Activated CD8-positive, alpha-beta T cell treated with anti-CD3 and anti-CD28 coated beads for 36 hours (primary cell): Measurements from ENCODE around the gene MRTFB. TPM values are rescaled to one million over a fixed set of nuclear protein-coding genes. Genes with fewer than 3 reads are reported as not detected.

Experiments used
- ATAC-seq: fragments of 200-7000 bp; cut with Tn5 transposase; one replicate; pipeline ENCODE4 v1.10.0; 2021; ENCODE audit warnings: mild to moderate bottlenecking, moderate library complexity
- CTCF ChIA-PET: fragments of 350-600 bp; sonication (Branson Sonifier 250); formaldehyde crosslinking; loops from one replicate; lab custom pipeline; 2021; ENCODE audit warnings: antibody characterized with exemption; lab: Charles Lee
- POLR2A ChIA-PET: fragments of 350-600 bp; sonication (Branson Sonifier 250); formaldehyde crosslinking; loops from one replicate; lab custom pipeline; 2021; ENCODE audit warnings: antibody characterized with exemption; lab: Charles Lee
- DNase-seq: peaks from one replicate; pipeline ENCODE4 v3.0.0-alpha.2; 2020
- H3K27ac Mint-ChIP-seq: one replicate; pipeline ENCODE4 v1.8.0; 2021; ENCODE audit warnings: mild to moderate bottlenecking, mixed read lengths
- H3K27me3 Mint-ChIP-seq: one replicate; pipeline ENCODE4 v1.8.0; 2021; ENCODE audit warnings: mixed read lengths
- H3K36me3 Mint-ChIP-seq: one replicate; pipeline ENCODE4 v1.8.0; 2021; ENCODE audit warnings: low read depth, mixed read lengths
- H3K4me1 Mint-ChIP-seq: one replicate; pipeline ENCODE4 v1.8.0; 2021; ENCODE audit warnings: low read depth, mixed read lengths
- H3K4me3 Mint-ChIP-seq: one replicate; pipeline ENCODE4 v1.8.0; 2021; ENCODE audit warnings: mild to moderate bottlenecking, moderate library complexity, mixed read lengths
- H3K9me3 Mint-ChIP-seq: one replicate; pipeline ENCODE4 v1.8.0; 2021; ENCODE audit warnings: mixed read lengths
- CTCF ChIP-seq: fragments of 200-600 bp; IDR thresholded peaks from one replicate; pipeline ENCODE4 v1.8.0; 2022; ENCODE audit warnings: antibody characterized with exemption, mild to moderate bottlenecking
- intact Hi-C: fragments of 100-400 bp; cut with micrococcal nuclease; formaldehyde crosslinking; loops from one replicate; pipeline ENCODE4 v1.10.0; 2022
- total RNA-seq, 2 experiments: library from RNA; stranded (reverse); gene quantifications; one replicate each; pipeline ENCODE4 v1.2.3, GENCODE V29; 2021

Gene MRTFB
- total RNA-seq, 2 experiments from 2014 or later, result 10.3 to 12.0 TPM

DNA sequence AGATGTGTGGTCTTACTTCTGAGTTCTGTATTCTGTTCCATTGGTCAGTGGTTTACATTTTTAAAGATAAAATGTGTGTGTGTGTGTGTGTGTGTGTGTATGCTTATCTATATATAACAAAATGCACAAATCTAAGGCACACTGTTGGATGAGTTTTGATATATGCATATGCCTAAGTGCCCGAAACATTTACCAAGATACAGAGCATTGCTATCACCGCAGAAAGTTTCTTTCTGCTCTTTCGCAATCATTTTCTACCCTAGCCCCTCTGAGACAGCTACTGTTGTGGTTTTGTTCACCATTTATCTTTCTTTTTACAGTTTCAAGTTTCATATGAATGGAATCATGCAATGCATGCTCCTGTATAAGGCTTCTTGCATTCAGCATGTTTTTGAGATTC lies 97.0 kb downstream of the MRTFB start:
- ChIA-PET CTCF (no interaction called here), POLR2A (no interaction called here)
- DNase-seq, result no peak
- intact Hi-C loops, result no loop called here
- H3K27ac Mint-ChIP-seq, result no peak overlapping the region
- H3K36me3 Mint-ChIP-seq, result peaks cover 17% of the 10 kb centered on the region
- H3K27me3 Mint-ChIP-seq, result no peaks in the 10 kb centered on the region
- ATAC-seq, result no peak
- H3K4me3 Mint-ChIP-seq, result no peak overlapping the region
- no peak for TF ChIP-seq CTCF
- peaks cover 23% of the 10 kb centered on the region for H3K4me1 Mint-ChIP-seq
- H3K9me3 Mint-ChIP-seq, result peaks cover 11% of the 10 kb centered on the region

- no peak overlapping the region for H3K27ac Mint-ChIP-seq
- no peak for ATAC-seq
- no peak for TF ChIP-seq CTCF
- H3K4me1 Mint-ChIP-seq, result peaks cover 10% of the 10 kb centered on the region
- no peak overlapping the region for H3K4me3 Mint-ChIP-seq
- H3K36me3 Mint-ChIP-seq, result peaks cover 18% of the 10 kb centered on the region
- ChIA-PET POLR2A (no interaction called here), CTCF (no interaction called here)
- intact Hi-C loops, result no loop called here
- DNase-seq, result no peak
- no peaks in the 10 kb centered on the region for H3K27me3 Mint-ChIP-seq
- H3K9me3 Mint-ChIP-seq, result peaks cover 13% of the 10 kb centered on the region
These were observed 101.2 kb downstream of the MRTFB start for GRCh38 chr16:14172200-14172809.

- CTCF ChIA-PET, result no interaction called here
- H3K4me1 Mint-ChIP-seq, result peaks cover 3% of the 10 kb centered on the region
- H3K27me3 Mint-ChIP-seq, result no peaks in the 10 kb centered on the region
- no peak overlapping the region for H3K27ac Mint-ChIP-seq
- H3K36me3 Mint-ChIP-seq, result peaks cover 18% of the 10 kb centered on the region
- no peak for TF ChIP-seq CTCF
- no peak for ATAC-seq
- intact Hi-C loops, result no loop called here
- DNase-seq, result no peak
- H3K4me3 Mint-ChIP-seq, result no peak overlapping the region
- H3K9me3 Mint-ChIP-seq, result peaks cover 13% of the 10 kb centered on the region
- POLR2A ChIA-PET, result no interaction called here
These were observed 104.0 kb downstream of the MRTFB start for GRCh38 chr16:14175086-14175485.

GRCh38 chr16:14177704-14178103 lies 106.6 kb downstream of the MRTFB start:
- CTCF ChIA-PET, result interaction anchor here (1.7 kb wide), 1 partner anchor 8 kb away, joined by 7 read pairs; no protein-coding TSS in a partner anchor
- Mint-ChIP-seq H3K9me3 (peaks cover 6% of the 10 kb centered on the region), H3K4me1 (peaks cover 3% of the 10 kb centered on the region), H3K36me3 (peaks cover 7% of the 10 kb centered on the region), H3K27me3 (no peaks in the 10 kb centered on the region), H3K27ac (no peak overlapping the region), H3K4me3 (no peak overlapping the region)
- no peak for TF ChIP-seq CTCF
- DNase-seq (no peak), ATAC-seq (no peak)
- intact Hi-C loops, result no loop called here
- POLR2A ChIA-PET, result no interaction called here

DNA sequence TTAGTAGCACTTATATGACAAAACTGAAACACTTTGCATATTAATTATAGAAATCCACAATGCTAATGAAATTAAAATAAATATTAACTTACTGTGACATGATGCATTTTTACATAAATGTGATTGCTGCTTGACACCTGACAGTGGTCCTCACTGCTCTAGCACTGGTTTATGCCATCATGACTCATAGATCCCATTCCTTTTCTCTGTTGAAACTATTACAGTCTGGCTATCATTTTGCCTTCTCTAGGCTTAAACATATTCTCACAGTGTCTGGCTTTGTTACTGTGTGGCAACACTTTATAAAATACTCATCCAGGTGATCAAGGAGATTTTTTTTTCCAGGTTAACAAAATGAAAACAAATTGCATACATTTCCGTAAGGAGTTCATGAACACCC lies 108.0 kb downstream of the MRTFB start:
- intact Hi-C loops, result no loop called here
- no peaks in the 10 kb centered on the region for H3K27me3 Mint-ChIP-seq
- ChIA-PET CTCF (no interaction called here), POLR2A (no interaction called here)
- TF ChIP-seq CTCF, result no peak
- no peaks in the 10 kb centered on the region for H3K36me3 Mint-ChIP-seq
- no peaks in the 10 kb centered on the region for H3K9me3 Mint-ChIP-seq
- no peak for DNase-seq
- H3K27ac Mint-ChIP-seq, result no peak overlapping the region
- H3K4me1 Mint-ChIP-seq, result peaks cover 3% of the 10 kb centered on the region
- H3K4me3 Mint-ChIP-seq, result no peak overlapping the region
- no peak for ATAC-seq
